GM12878 (cell line): Measurements from ENCODE around the gene HAUS1. TPM values are rescaled to one million over a fixed set of nuclear protein-coding genes. Genes with fewer than 3 reads are reported as not detected.

ENCODE experiments used
- BRCA1 ChIP-seq: IDR thresholded peaks from 2 replicates; pipeline ENCODE4 v1.6.1; 2011; ENCODE audit warnings: low read depth, low read length, improper control_type of control experiment
- GABPA ChIP-seq: IDR thresholded peaks from 2 replicates; pipeline ENCODE4 v1.6.1; 2014; ENCODE audit warnings: antibody characterized with exemption, low read depth, mild to moderate bottlenecking, inconsistent platforms
- GATAD2B ChIP-seq: fragments of 450-650 bp; conservative IDR thresholded peaks from 2 replicates; pipeline ENCODE4 v1.6.1; 2017; ENCODE audit warnings: low read depth, mild to moderate bottlenecking, moderate library complexity
- MTA2 ChIP-seq: fragments of 450-650 bp; IDR thresholded peaks from 2 replicates; pipeline ENCODE4 v1.6.1; 2016; ENCODE audit warnings: low read depth, mild to moderate bottlenecking, moderate library complexity
- MTA3 ChIP-seq: IDR thresholded peaks from 2 replicates; pipeline ENCODE4 v1.6.1; 2012; ENCODE audit warnings: low read length, inconsistent platforms, borderline replicate concordance
- MYC ChIP-seq: IDR thresholded peaks from 2 replicates; pipeline ENCODE4 v1.6.1; 2011; ENCODE audit warnings: mild to moderate bottlenecking, low read length, moderate library complexity, inconsistent platforms; ENCODE audit not compliant: insufficient read depth, insufficient replicate concordance, insufficient read length, severe bottlenecking
- RBBP5 ChIP-seq: fragments of 200-600 bp; sonication (generic); conservative IDR thresholded peaks from 2 replicates; pipeline ENCODE4 v1.6.1; 2016
- RCOR1 ChIP-seq: conservative IDR thresholded peaks from 2 replicates; pipeline ENCODE4 v1.6.1; 2012; ENCODE audit warnings: low read depth, low read length, improper control_type of control experiment
- SPI1 ChIP-seq: IDR thresholded peaks from 2 replicates; pipeline ENCODE4 v1.6.1; 2011; ENCODE audit warnings: low read depth, mild to moderate bottlenecking, low read length, moderate library complexity, borderline replicate concordance; ENCODE audit not compliant: insufficient read depth
- TCF3 ChIP-seq: IDR thresholded peaks from 2 replicates; pipeline ENCODE4 v1.6.1; 2012; ENCODE audit warnings: low read depth, mild to moderate bottlenecking, low read length, borderline replicate concordance; ENCODE audit not compliant: insufficient read depth
- ZBTB40 ChIP-seq: fragments of 450-650 bp; IDR thresholded peaks from 2 replicates; pipeline ENCODE4 v1.6.1; 2016; ENCODE audit warnings: mild to moderate bottlenecking, moderate library complexity, borderline replicate concordance
- polyA plus RNA-seq, 11 experiments: library from polyadenylated mRNA; depleted of rRNA in 4 of 11; unstranded in 6 of 11; stranded (reverse) in 5 of 11; fragments of >200 nt; fragmentation: Nextera tagmentation in 4 of 11; fragmentation: Illumina TruSeq in 1 of 11; extraction: Ambion mirVana in 4 of 11; extraction: Trizol in 1 of 11; gene quantifications; 1 replicate in 1 of 11; 2 replicates in 10 of 11; pipeline versions ENCODE4 v1.2.1 to v1.2.3, GENCODE V29; 2011 to 2016; ENCODE audit warnings: inconsistent platforms in 2 of 11, missing spikeins in 2 of 11, low read depth in 1 of 11
- total RNA-seq, 4 experiments: library from RNA; depleted of rRNA in 3 of 4; stranded (reverse); fragments of >200 nt in 3 of 4; fragmentation: Illumina TruSeq in 1 of 4; extraction: Trizol in 1 of 4; gene quantifications; 2 replicates each; pipeline versions ENCODE4 v1.2.1 to v1.2.3, GENCODE V29; 2013 to 2021
- TF ChIP-seq, protein P1 (sequence below): fragments of 150-350 bp; IDR thresholded peaks from 2 replicates; pipeline ENCODE4 v1.6.1; 2016; ENCODE audit warnings: low read depth, low read length
- TF ChIP-seq, protein P2 (sequence below): fragments of 450-650 bp; formaldehyde crosslinking; IDR thresholded peaks from 2 replicates; pipeline ENCODE4 v1.4.0; 2022; ENCODE audit warnings: mild to moderate bottlenecking, moderate library complexity
- TF ChIP-seq, protein P3 (sequence below): fragments of 150-350 bp; IDR thresholded peaks from 2 replicates; pipeline ENCODE4 v1.6.1; 2014; ENCODE audit warnings: mild to moderate bottlenecking, low read depth, low read length

HAUS1 gene
- total and polyA plus RNA-seq, 10 of the 15 experiments (the other 5 are each of a cell fraction or from before 2014, with no cell fraction given) = 41.2 to 182 (median 91.9) TPM

- TF ChIP-seq ZBTB40 = no peak
- TF ChIP-seq, protein P1, sequence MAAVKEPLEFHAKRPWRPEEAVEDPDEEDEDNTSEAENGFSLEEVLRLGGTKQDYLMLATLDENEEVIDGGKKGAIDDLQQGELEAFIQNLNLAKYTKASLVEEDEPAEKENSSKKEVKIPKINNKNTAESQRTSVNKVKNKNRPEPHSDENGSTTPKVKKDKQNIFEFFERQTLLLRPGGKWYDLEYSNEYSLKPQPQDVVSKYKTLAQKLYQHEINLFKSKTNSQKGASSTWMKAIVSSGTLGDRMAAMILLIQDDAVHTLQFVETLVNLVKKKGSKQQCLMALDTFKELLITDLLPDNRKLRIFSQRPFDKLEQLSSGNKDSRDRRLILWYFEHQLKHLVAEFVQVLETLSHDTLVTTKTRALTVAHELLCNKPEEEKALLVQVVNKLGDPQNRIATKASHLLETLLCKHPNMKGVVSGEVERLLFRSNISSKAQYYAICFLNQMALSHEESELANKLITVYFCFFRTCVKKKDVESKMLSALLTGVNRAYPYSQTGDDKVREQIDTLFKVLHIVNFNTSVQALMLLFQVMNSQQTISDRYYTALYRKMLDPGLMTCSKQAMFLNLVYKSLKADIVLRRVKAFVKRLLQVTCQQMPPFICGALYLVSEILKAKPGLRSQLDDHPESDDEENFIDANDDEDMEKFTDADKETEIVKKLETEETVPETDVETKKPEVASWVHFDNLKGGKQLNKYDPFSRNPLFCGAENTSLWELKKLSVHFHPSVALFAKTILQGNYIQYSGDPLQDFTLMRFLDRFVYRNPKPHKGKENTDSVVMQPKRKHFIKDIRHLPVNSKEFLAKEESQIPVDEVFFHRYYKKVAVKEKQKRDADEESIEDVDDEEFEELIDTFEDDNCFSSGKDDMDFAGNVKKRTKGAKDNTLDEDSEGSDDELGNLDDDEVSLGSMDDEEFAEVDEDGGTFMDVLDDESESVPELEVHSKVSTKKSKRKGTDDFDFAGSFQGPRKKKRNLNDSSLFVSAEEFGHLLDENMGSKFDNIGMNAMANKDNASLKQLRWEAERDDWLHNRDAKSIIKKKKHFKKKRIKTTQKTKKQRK = no peak
- no peak for TF ChIP-seq TCF3
- peak; percentile 75 for TF ChIP-seq GATAD2B
- TF ChIP-seq MYC = no peak
- no peak for TF ChIP-seq RCOR1
- TF ChIP-seq SPI1 = no peak
- peak; percentile 24; the same call in 1 of the 2 replicates for TF ChIP-seq MTA2
- peak; percentile 32; the same call in 1 of the 2 replicates for TF ChIP-seq GABPA
- TF ChIP-seq, protein P2, sequence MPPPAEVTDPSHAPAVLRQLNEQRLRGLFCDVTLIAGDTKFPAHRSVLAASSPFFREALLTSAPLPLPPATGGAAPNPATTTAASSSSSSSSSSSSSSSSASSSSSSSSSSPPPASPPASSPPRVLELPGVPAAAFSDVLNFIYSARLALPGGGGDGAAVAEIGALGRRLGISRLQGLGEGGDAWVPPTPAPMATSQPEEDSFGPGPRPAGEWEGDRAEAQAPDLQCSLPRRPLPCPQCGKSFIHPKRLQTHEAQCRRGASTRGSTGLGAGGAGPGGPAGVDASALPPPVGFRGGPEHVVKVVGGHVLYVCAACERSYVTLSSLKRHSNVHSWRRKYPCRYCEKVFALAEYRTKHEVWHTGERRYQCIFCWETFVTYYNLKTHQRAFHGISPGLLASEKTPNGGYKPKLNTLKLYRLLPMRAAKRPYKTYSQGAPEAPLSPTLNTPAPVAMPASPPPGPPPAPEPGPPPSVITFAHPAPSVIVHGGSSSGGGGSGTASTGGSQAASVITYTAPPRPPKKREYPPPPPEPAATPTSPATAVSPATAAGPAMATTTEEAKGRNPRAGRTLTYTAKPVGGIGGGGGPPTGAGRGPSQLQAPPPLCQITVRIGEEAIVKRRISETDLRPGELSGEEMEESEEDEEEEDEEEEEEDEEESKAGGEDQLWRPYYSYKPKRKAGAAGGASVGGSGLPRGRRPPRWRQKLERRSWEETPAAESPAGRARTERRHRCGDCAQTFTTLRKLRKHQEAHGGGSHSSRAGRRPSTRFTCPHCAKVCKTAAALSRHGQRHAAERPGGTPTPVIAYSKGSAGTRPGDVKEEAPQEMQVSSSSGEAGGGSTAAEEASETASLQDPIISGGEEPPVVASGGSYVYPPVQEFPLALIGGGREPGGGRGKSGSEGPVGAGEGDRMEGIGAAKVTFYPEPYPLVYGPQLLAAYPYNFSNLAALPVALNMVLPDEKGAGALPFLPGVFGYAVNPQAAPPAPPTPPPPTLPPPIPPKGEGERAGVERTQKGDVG (CRISPR knock-in tag) = no peak
- TF ChIP-seq, protein P3, sequence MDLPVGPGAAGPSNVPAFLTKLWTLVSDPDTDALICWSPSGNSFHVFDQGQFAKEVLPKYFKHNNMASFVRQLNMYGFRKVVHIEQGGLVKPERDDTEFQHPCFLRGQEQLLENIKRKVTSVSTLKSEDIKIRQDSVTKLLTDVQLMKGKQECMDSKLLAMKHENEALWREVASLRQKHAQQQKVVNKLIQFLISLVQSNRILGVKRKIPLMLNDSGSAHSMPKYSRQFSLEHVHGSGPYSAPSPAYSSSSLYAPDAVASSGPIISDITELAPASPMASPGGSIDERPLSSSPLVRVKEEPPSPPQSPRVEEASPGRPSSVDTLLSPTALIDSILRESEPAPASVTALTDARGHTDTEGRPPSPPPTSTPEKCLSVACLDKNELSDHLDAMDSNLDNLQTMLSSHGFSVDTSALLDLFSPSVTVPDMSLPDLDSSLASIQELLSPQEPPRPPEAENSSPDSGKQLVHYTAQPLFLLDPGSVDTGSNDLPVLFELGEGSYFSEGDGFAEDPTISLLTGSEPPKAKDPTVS = no peak
- no peak for TF ChIP-seq MTA3
- TF ChIP-seq BRCA1 = no peak
- TF ChIP-seq RBBP5 = no peak
Measured at GRCh38 chr18:46104128-46104911, at the start of gene HAUS1 (continued).
